LNCAP (cell line): ENCODE data around the gene CTBP2.

ENCODE experiments used
- TF ChIP-seq, protein P1 (sequence below): fragments of 450-650 bp; IDR thresholded peaks from 2 replicates; pipeline ENCODE4 v1.5.1; 2017; ENCODE audit warnings: mild to moderate bottlenecking

Gene CTBP2

DNA sequence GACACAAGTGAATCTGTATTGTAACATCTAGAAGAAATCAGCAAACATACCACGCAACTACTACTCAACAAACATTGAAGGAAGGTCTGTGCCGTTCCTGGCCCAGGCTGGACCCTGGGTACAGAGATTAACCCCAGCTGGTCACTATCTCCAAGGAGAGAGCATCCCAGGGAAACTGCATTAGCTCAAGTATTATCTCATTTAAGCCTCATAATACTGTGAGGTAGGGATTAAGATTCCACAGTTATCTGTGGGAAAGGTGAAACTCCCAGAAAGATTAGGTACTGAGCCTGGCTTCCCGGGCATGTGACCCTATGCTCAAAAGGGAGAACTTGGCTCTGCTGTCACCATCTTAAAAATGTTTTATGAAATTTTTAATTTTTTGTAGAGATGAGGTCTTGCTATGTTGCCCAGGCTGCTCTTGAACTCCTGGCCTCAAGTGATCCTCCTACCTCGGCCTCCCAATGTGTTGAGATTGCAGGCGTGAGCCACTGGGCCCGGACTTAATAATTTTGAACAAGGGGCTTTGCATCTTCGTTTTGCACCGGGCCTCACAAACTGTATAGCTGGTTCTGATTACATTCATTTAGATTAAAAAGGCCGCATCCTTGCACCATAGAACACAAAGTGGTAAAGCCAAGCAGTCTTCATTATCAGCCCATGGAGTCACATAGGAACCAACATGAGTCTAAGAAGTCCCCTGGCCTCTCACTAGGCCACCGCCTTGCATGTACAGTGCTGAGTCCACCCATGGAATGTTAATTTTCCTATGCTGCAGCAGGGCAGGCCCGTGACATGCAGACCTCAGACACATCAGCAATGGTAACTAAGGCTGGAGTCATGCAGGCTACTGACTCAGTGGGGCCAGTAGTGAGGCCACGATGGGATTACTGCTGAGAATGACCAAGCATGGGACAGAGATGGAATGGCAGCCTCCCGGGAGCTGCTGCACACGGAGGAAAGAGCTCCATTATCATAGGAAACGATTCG, 5.5 kb upstream of the CTBP2 start:
- TF ChIP-seq, protein P1, sequence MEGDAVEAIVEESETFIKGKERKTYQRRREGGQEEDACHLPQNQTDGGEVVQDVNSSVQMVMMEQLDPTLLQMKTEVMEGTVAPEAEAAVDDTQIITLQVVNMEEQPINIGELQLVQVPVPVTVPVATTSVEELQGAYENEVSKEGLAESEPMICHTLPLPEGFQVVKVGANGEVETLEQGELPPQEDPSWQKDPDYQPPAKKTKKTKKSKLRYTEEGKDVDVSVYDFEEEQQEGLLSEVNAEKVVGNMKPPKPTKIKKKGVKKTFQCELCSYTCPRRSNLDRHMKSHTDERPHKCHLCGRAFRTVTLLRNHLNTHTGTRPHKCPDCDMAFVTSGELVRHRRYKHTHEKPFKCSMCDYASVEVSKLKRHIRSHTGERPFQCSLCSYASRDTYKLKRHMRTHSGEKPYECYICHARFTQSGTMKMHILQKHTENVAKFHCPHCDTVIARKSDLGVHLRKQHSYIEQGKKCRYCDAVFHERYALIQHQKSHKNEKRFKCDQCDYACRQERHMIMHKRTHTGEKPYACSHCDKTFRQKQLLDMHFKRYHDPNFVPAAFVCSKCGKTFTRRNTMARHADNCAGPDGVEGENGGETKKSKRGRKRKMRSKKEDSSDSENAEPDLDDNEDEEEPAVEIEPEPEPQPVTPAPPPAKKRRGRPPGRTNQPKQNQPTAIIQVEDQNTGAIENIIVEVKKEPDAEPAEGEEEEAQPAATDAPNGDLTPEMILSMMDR: no peak

- TF ChIP-seq, protein P1: no peak
Measured at GRCh38 chr10:125164421-125164820, 4.1 kb upstream of the CTBP2 start.

- TF ChIP-seq, protein P1: no peak
Measured at GRCh38 chr10:125163803-125164202, 3.4 kb upstream of the CTBP2 start.

- TF ChIP-seq, protein P1: no peak
Measured at GRCh38 chr10:125162120-125162931, 2.0 kb upstream of the CTBP2 start.

DNA sequence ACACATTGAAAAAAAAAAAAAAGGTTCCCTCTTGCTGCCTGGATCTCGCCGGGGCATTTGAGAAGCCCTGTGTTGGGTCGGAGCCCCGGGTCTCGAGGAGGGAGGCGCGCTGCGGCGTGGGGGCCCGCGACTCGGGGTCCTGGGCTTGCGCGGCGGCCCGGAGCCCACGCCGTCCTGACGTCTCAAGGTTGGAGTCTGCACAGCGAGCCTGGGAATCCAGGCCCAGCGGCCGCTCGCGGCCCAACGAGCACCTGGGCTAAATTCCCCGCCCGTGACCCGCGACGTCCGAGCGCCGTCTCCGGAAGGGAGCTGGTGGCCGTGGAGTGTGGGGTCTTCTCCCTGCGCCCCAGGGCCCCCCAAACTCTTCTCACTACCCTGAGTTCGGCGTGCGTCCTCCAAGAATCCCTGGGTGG, 1.4 kb upstream of the CTBP2 start:
- TF ChIP-seq, protein P1: no peak

GRCh38 chr10:125160856-125161706, 718 bp upstream of the CTBP2 start:
- TF ChIP-seq, protein P1: peak; percentile 56; the same call in 1 of the 2 replicates

DNA sequence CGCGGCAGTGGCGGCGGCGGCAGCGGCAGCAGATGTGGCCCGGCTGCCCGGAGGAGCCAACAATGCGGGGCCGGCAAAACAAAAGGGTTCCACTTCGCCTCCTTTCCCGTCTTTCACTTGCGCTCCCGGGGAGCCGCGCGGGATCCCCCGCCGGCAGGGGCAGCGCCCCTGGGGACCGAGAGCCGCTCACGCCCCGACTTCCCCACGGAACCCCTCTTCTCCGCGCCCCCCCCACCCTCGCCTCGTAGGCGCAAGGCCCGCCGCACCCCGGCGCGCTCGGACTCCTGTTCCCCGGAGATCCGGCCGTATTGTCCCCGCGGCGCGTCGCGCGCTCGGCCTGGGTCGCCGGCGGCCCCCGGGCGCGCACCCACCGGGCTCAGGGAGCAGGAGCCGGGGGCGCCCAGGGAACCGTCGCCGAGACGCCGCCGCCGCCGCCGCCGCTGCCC, 854 bp downstream of the CTBP2 start:
- TF ChIP-seq, protein P1: no peak
